ENCODE measurements around the gene PHLDA3.

Gene PHLDA3

DNA sequence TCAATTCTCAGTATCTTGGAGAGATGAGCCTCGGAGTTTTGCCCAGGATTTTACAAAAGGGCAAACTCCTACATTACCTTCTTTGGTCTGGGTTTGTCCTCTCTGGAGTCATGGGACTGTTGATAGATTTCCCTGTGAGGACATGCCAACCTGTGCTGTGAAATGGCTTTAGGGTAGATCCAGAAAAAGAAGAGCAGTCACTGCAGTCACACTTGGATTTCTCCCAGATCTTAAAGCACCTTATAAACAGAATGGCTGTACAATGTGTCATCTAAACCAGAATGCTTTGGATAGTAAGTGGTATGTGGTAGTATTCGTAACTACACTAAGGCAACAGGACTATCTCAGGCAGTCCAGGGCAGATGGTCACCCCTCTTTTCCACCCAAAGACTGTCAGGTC lies 39.8 kb upstream of the PHLDA3 start:
- Histone ChIP-seq H3K9ac (ENCODE audit: low read depth, low read length, poor library complexity, severe bottlenecking) (peak overlapping the region; percentile 28), H2AFZ (ENCODE audit: low read length) (no peak overlapping the region), H3K4me2 (ENCODE audit: low read depth, low read length, poor library complexity, severe bottlenecking) (peak overlapping the region; percentile 82), H3K27me3 (ENCODE audit: insufficient read depth, low read length, poor library complexity, severe bottlenecking) (no peaks in the 10 kb centered on the region), H3F3A (ENCODE audit: low read depth) (0 out of 2 replicates have a peak, but pooled peaks cover 4% of the 10 kb centered on the region), H3K36me3 (ENCODE audit: insufficient read depth, low read length) (no peaks in the 10 kb centered on the region), H3K4me3 (ENCODE audit: low read length, poor library complexity, severe bottlenecking) (no peak overlapping the region), H4K20me1 (ENCODE audit: insufficient read depth, low read length, poor library complexity, severe bottlenecking) (peaks cover 5% of the 10 kb centered on the region), H3K9me2 (replicated peaks; ENCODE audit: low read depth, low read length) (no peaks in the 10 kb centered on the region), H3K4me1 (ENCODE audit: insufficient read depth, low read length, poor library complexity, severe bottlenecking) (peaks cover 47% of the 10 kb centered on the region), H3K9me3 (ENCODE audit: insufficient read depth, low read depth, low read length) (no peaks in the 10 kb centered on the region), H3K79me2 (ENCODE audit: insufficient read depth, low read length) (peaks cover 45% of the 10 kb centered on the region)
- no peak for TF ChIP-seq EZH2phosphoT487 (IDR thresholded peaks at IDR 0.05; ENCODE audit: borderline replicate concordance)
- TF ChIP-seq, protein P1, sequence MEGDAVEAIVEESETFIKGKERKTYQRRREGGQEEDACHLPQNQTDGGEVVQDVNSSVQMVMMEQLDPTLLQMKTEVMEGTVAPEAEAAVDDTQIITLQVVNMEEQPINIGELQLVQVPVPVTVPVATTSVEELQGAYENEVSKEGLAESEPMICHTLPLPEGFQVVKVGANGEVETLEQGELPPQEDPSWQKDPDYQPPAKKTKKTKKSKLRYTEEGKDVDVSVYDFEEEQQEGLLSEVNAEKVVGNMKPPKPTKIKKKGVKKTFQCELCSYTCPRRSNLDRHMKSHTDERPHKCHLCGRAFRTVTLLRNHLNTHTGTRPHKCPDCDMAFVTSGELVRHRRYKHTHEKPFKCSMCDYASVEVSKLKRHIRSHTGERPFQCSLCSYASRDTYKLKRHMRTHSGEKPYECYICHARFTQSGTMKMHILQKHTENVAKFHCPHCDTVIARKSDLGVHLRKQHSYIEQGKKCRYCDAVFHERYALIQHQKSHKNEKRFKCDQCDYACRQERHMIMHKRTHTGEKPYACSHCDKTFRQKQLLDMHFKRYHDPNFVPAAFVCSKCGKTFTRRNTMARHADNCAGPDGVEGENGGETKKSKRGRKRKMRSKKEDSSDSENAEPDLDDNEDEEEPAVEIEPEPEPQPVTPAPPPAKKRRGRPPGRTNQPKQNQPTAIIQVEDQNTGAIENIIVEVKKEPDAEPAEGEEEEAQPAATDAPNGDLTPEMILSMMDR (conservative IDR thresholded peaks at IDR 0.05; ENCODE audit: low read length): no peak

DNA sequence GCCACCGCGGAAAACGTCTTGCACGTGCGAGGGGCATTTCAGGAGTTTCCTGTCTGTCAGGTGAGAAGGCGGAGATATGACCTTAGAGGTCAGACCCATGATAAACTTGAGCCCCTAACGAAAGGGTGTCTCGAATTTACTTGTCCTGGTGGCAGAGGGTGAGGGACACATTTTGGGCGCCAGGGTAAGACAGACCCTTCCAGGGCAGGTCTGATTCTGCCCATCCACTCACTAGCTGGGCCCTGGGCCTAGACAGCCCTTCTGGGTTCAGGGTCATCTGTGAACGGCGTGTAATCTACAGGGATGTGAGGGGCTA lies 38.3 kb upstream of the PHLDA3 start:
- peaks cover 5% of the 10 kb centered on the region for H4K20me1 ChIP-seq (ENCODE audit: insufficient read depth, low read length, poor library complexity, severe bottlenecking)
- H3K4me2 ChIP-seq (ENCODE audit: low read depth, low read length, poor library complexity, severe bottlenecking): peak overlapping the region; percentile 82
- peak overlapping the region; percentile 96 for H3K9ac ChIP-seq (ENCODE audit: low read depth, low read length, poor library complexity, severe bottlenecking)
- H3K79me2 ChIP-seq (ENCODE audit: insufficient read depth, low read length): peaks cover 60% of the 10 kb centered on the region
- H3K4me1 ChIP-seq (ENCODE audit: insufficient read depth, low read length, poor library complexity, severe bottlenecking): peaks cover 59% of the 10 kb centered on the region
- no peaks in the 10 kb centered on the region for H3K27me3 ChIP-seq (ENCODE audit: insufficient read depth, low read length, poor library complexity, severe bottlenecking)
- H3K4me3 ChIP-seq (ENCODE audit: low read length, poor library complexity, severe bottlenecking): peak overlapping the region; percentile 86
- no peaks in the 10 kb centered on the region for H3K9me2 ChIP-seq (replicated peaks; ENCODE audit: low read depth, low read length)
- no peaks in the 10 kb centered on the region for H3K9me3 ChIP-seq (ENCODE audit: insufficient read depth, low read depth, low read length)
- peak overlapping the region; percentile 91 for H2AFZ ChIP-seq (ENCODE audit: low read length)
- TF ChIP-seq, protein P1 (conservative IDR thresholded peaks at IDR 0.05; ENCODE audit: low read length): no peak
- no peak for TF ChIP-seq EZH2phosphoT487 (IDR thresholded peaks at IDR 0.05; ENCODE audit: borderline replicate concordance)
- 0 out of 2 replicates have a peak, but pooled peaks cover 4% of the 10 kb centered on the region for H3F3A ChIP-seq (ENCODE audit: low read depth)
- H3K36me3 ChIP-seq (ENCODE audit: insufficient read depth, low read length): no peaks in the 10 kb centered on the region

DNA sequence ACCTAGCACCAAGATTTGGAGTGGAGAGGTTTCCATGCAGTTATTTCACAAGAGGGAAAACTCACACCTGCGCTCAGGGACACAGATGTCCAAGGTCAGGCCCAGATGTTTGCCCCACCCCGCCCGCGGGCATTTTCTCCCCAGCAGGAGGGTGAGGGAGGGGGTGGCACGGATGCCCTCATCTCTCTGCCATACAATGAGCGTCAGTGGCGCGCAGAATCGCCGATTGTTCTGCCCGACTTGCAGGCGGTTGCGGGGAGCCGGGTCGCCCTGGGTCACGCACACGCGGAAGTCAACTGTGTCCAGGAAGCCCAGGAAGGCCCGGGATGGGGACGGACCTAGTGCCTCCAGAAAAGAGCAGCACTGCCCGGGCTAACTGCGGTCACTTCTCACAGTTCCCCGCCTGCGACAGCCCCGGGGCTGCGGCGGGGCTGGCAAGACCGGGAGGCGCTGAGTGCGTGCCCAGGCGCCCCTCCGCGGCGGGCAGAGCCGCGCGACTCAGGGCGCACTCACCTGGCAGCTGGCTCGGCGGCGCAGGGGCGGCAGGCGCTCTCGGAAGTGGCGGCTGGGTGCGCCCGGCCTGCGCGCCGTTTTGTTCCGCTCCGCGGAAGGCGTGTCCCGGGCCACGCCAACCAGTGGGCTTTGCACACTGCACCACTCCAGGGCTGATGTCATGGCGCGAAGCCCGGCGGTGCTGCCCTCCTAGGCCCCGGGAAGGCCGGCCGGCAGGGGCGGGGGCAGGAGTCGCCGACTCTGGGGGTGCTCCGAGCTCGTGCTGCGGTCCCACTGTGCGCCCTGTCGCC lies 37.8 kb upstream of the PHLDA3 start, which contains the start of gene CSRP1:
TSS of gene CSRP1 (minus strand) at position 567 of the 803 bp plus-strand sequence. CDS start 10,820 bp downstream, outside the sequence.
- Histone ChIP-seq H3K4me2 (ENCODE audit: low read depth, low read length, poor library complexity, severe bottlenecking) (peak within 1 kb of the TSS; percentile 82), H2AFZ (ENCODE audit: low read length) (peak within 1 kb of the TSS; percentile 91), H3F3A (ENCODE audit: low read depth) (0 out of 2 replicates have a peak, but pooled peaks cover 4% of the 10 kb centered on the region), H3K4me1 (ENCODE audit: insufficient read depth, low read length, poor library complexity, severe bottlenecking) (peaks cover 58% of the 10 kb centered on the region), H3K36me3 (ENCODE audit: insufficient read depth, low read length) (no peaks in the 10 kb centered on the region), H3K9me3 (ENCODE audit: insufficient read depth, low read depth, low read length) (no peaks in the 10 kb centered on the region), H3K27me3 (ENCODE audit: insufficient read depth, low read length, poor library complexity, severe bottlenecking) (no peaks in the 10 kb centered on the region), H3K4me3 (ENCODE audit: low read length, poor library complexity, severe bottlenecking) (peak within 1 kb of the TSS; percentile 86), H3K9me2 (replicated peaks; ENCODE audit: low read depth, low read length) (no peaks in the 10 kb centered on the region), H3K79me2 (ENCODE audit: insufficient read depth, low read length) (peaks cover 65% of the 10 kb centered on the region), H3K9ac (ENCODE audit: low read depth, low read length, poor library complexity, severe bottlenecking) (peak within 1 kb of the TSS; percentile 96), H4K20me1 (ENCODE audit: insufficient read depth, low read length, poor library complexity, severe bottlenecking) (peaks cover 5% of the 10 kb centered on the region)
- TF ChIP-seq, protein P1 (conservative IDR thresholded peaks at IDR 0.05; ENCODE audit: low read length): no peak
- TF ChIP-seq EZH2phosphoT487 (IDR thresholded peaks at IDR 0.05; ENCODE audit: borderline replicate concordance): no peak
